SK-N-MC (cell line): Measurements from ENCODE around the gene NXN.
"Not testable (repeated sequence)": the region's sequence is repeated elsewhere in the genome, so short reads cannot be mapped to it uniquely, and the experiment has no call there.

Experiments
- EZH2 ChIP-seq: fragments of 200-600 bp; sonication (generic); IDR thresholded peaks from one replicate; pipeline ENCODE4 v1.6.1; 2017; ENCODE audit warnings: antibody characterized with exemption
- POLR2AphosphoS5 ChIP-seq: IDR thresholded peaks from 2 replicates; pipeline ENCODE4 v1.6.1; 2012; ENCODE audit warnings: mild to moderate bottlenecking, low read depth, low read length, borderline replicate concordance

- not testable (repeated sequence) for TF ChIP-seq EZH2, POLR2AphosphoS5
These were observed 143.9 kb downstream of the NXN start for GRCh38 chr17:835721-836120.
